Upper lobe of left lung (tissue), 4 donors: Measurements from ENCODE around the gene HPSE.

Source experiments
- CTCF ChIP-seq, 6 experiments: fragments of 450-650 bp in 4 of 6; fragments of 200-600 bp in 2 of 6; sonication (generic) in 2 of 6; IDR thresholded peaks; one replicate each; pipeline ENCODE4 v1.5.1; 2016 to 2019; ENCODE audit warnings: antibody characterized with exemption in 6 of 6
- POLR2AphosphoS5 ChIP-seq, 2 donors: sonication (generic); formaldehyde crosslinking; IDR thresholded peaks; one replicate each; pipeline ENCODE4 v1.5.1; 2017; ENCODE audit warnings: antibody characterized with exemption in 2 of 2

- TF ChIP-seq POLR2AphosphoS5 (IDR thresholded peaks at IDR 0.05) = no peak
- no peak for TF ChIP-seq CTCF (IDR thresholded peaks at IDR 0.05)
These were observed 86.2 kb downstream of the HPSE start for GRCh38 chr4:83248486-83248885.
